HUES6 (cell line): Measurements from ENCODE around the gene POMP.

Source experiments
- H3K27ac ChIP-seq: 2 replicates; pipeline ENCODE4 v1.7.0; 2013; ENCODE audit warnings: low read depth, mild to moderate bottlenecking, low read length, inconsistent platforms
- H3K27me3 ChIP-seq: 2 replicates; pipeline ENCODE4 v1.6.1; 2013; ENCODE audit warnings: low read length; ENCODE audit not compliant: control insufficient read depth, insufficient read depth
- H3K36me3 ChIP-seq: 2 replicates; pipeline ENCODE4 v1.6.1; 2013; ENCODE audit warnings: low read length; ENCODE audit not compliant: control insufficient read depth, insufficient read depth
- H3K4me1 ChIP-seq: 2 replicates; pipeline ENCODE4 v1.6.1; 2013; ENCODE audit warnings: low read length; ENCODE audit not compliant: control insufficient read depth, insufficient read depth
- H3K4me3 ChIP-seq: 2 replicates; pipeline ENCODE4 v1.5.1; 2013; ENCODE audit warnings: low read depth, low read length
- H3K9ac ChIP-seq: one replicate; pipeline ENCODE4 v1.6.1; 2013; ENCODE audit warnings: mild to moderate bottlenecking, low read length
- H3K9me3 ChIP-seq: 2 replicates; pipeline ENCODE4 v1.6.1; 2013; ENCODE audit warnings: low read depth, low read length; ENCODE audit not compliant: control insufficient read depth, insufficient read depth

POMP gene

DNA sequence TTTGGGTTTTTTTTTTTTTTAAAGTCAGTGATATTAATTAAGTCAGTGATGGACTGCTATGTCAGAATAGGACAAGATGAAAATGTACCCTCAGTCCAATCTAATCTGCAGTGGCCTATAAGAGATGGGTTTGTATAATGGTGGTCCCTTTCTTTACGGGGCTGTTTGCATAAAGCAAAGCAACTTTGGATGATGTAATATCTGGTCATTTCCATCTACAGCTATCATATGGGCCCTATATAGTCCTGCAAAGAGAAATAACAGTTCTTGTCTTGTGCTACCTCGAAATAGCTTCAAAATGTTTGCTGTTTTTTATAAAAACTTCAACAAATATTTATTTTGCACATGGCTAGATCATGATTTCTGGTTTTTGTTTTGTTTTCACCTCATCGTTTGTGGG lies 20.2 kb upstream of the POMP start:
- Histone ChIP-seq H3K4me1 (peaks cover 9% of the 10 kb centered on the region), H3K4me3 (no peak overlapping the region), H3K36me3 (no peaks in the 10 kb centered on the region), H3K9me3 (no peaks in the 10 kb centered on the region), H3K27ac (no peak overlapping the region), H3K9ac (no peak overlapping the region), H3K27me3 (no peaks in the 10 kb centered on the region)

DNA sequence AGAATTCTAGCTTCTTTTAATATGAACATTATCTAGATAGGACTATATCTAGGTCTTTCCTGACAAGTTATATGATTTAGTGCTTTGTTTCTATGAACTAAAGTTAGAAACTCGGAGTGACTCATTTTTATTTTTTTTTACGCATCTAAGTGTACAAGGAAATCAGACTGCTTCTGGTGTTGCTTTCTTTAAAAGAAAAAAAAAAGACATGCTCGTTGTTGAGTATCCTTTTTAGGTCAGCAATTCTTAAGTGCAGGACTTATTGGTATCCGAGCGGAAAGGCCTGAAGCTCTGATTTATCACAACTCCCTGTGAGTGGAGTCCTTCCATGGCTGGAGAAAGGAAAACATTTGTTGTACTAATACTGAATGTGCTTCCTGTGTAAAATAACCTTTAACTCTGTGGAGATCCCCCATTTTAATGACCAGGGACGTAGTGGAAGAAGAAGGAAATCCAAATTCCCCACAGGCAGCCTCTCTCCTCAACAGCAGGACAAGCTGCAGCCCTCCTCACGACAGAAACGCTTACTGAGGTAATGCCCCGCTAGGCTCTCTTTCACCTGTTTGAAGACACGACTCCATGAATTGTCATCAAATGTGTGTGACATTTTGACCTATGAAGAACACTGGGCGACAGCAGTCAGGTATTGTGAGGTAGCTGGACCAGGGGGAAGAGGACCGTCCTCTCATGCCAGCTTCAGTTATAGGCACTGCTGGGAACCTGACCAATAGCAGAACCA lies 17.9 kb upstream of the POMP start:
- no peak overlapping the region for H3K27ac ChIP-seq
- H3K9ac ChIP-seq: no peak overlapping the region
- H3K4me3 ChIP-seq: no peak overlapping the region
- peaks cover 9% of the 10 kb centered on the region for H3K4me1 ChIP-seq
- H3K36me3 ChIP-seq: no peaks in the 10 kb centered on the region
- H3K9me3 ChIP-seq: no peaks in the 10 kb centered on the region
- H3K27me3 ChIP-seq: no peaks in the 10 kb centered on the region

DNA sequence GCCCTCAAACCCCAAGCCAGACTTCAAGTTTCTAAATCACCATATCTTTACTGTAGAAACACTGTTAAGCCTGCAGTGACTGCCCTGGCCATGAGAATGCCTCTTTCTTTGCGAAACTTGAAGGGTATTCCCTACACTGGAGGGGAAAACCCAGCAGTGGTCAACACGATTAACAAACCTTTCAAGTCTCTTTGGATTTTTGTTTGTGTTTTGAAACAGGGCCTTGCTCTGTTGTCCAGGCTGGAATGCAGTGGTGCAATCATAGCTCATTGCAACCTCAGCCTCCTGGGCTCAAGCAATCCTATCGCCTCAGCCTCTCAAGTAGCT lies 17.4 kb upstream of the POMP start:
- H3K9me3 ChIP-seq: no peaks in the 10 kb centered on the region
- H3K36me3 ChIP-seq: no peaks in the 10 kb centered on the region
- peaks cover 9% of the 10 kb centered on the region for H3K4me1 ChIP-seq
- no peak overlapping the region for H3K4me3 ChIP-seq
- H3K27me3 ChIP-seq: no peaks in the 10 kb centered on the region
- H3K9ac ChIP-seq: no peak overlapping the region
- no peak overlapping the region for H3K27ac ChIP-seq

DNA sequence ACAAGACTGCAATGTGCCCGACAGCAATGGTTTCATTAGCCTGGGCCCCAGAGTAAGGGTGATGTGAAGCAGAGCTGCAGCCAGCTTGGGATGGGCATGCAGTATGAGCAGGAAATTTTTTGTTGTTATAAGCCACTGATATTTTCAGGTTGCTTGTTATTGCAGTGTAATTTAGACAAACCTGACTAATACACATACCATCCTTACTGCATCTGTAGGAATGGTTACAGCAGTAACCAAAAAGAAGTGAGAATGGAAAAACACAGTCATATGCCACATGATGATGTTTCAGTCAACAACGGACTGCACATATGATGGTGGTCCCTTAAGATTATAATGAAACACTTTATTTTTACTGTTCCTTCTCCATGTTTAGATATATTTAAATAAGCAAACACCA lies 8.6 kb upstream of the POMP start:
- no peak overlapping the region for H3K27ac ChIP-seq
- H3K4me3 ChIP-seq: no peak overlapping the region
- H3K36me3 ChIP-seq: no peaks in the 10 kb centered on the region
- H3K27me3 ChIP-seq: no peaks in the 10 kb centered on the region
- no peaks in the 10 kb centered on the region for H3K4me1 ChIP-seq
- no peak overlapping the region for H3K9ac ChIP-seq
- no peaks in the 10 kb centered on the region for H3K9me3 ChIP-seq

DNA sequence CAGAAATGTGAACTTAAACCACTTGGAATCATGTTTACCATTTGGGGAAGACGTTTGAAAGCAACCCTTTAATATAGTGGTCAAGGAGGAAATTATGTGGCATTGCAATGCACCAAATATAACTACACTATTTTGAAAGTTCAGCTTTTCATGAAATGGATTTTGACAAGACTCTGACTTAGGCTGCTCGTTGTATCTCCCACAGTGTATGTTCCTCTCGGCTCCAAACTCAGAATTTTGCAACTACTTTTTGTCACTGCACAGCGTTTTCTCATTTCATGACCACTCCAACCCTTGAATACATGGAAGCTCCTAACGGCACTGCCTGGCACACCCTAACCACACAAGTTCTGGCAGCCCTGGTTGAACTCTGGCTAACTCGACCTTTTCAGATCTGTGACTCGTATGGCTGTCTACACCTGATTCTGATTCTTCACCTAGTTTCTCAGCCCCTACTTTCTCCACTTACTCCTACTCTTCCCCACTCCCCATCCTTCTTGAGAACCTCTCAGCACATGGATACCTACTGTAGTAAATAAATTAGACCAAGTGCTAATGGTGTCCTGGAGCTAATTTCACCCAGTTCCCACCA lies 7.0 kb upstream of the POMP start:
- H3K27me3 ChIP-seq: no peaks in the 10 kb centered on the region
- 0 out of 2 replicates have a peak, but pooled peaks cover 5% of the 10 kb centered on the region for H3K4me1 ChIP-seq

DNA sequence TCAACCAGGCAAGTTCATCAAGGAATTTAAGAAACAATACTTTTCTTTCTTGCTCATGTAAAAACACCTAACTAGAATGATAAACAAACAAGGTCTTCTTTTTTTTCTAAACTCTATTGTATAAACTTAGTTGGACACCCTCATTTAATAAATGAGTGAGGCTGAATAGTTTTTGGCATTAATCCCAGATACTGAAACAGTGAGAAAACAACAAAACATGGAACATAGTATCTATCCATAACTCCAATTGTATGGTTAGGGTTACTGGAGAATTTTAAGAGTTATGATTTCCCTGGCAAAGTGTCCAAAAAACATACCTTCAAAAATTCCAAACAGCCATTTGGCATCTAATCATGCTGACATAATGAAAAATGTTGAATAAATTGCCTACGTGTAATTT lies 5.8 kb upstream of the POMP start:
- no peaks in the 10 kb centered on the region for H3K36me3 ChIP-seq
- H3K27me3 ChIP-seq: no peaks in the 10 kb centered on the region
- no peak overlapping the region for H3K4me3 ChIP-seq
- H3K9me3 ChIP-seq: no peaks in the 10 kb centered on the region
- H3K27ac ChIP-seq: no peak overlapping the region
- no peak overlapping the region for H3K9ac ChIP-seq
- peaks cover 11% of the 10 kb centered on the region; the same call in 1 of the 2 replicates for H3K4me1 ChIP-seq

More for the DNA sequence above, 7.0 kb upstream of the POMP start:
- Histone ChIP-seq H3K9me3 (no peaks in the 10 kb centered on the region), H3K9ac (no peak overlapping the region), H3K4me3 (no peak overlapping the region), H3K36me3 (no peaks in the 10 kb centered on the region), H3K27ac (no peak overlapping the region)

DNA sequence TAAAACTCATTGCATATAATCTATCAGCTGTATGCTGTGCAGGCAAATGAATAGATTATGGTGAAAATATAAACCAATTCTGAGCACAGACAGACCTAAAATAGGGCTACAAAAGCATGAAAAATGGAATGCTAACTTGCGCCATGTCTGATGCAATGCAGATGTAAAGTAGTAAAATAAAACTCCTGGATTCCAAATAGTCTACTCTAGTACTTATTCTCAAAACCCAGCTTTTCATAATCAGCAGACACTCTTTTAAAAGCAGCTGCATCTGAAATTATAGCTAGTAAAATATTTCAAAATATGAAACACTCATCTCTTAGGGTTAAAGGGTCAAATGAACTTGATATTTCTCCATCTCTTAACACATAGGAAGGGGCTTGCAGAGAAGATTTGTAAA lies 4.7 kb upstream of the POMP start:
- Histone ChIP-seq H3K36me3 (peaks cover 1% of the 10 kb centered on the region; the same call in 1 of the 2 replicates), H3K27me3 (no peaks in the 10 kb centered on the region), H3K9me3 (no peaks in the 10 kb centered on the region), H3K9ac (no peak overlapping the region), H3K4me3 (no peak overlapping the region), H3K4me1 (peaks cover 11% of the 10 kb centered on the region; the same call in 1 of the 2 replicates), H3K27ac (no peak overlapping the region)

DNA sequence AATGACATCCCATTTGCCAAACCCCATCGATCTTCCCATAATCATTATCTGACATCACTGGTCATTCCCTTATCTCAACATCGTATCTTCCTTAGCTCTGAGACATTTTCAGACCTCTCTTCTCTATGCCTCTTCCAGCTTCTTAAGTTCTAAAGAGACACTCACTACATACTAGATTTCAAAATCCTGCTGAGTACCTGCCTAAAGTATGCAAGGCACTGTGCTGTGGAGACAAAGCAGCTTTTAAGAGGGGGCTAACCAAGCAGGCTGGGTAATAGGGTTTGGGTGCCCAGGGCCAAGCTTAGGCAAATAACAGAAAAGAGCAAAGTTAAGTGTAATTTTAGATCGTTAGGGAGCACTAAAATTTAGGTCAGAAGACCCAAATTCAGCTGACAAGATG lies 3.4 kb upstream of the POMP start:
- Histone ChIP-seq H3K27me3 (no peaks in the 10 kb centered on the region), H3K9ac (no peak overlapping the region), H3K4me3 (no peak overlapping the region), H3K36me3 (peaks cover 6% of the 10 kb centered on the region; the same call in 1 of the 2 replicates), H3K4me1 (peaks cover 11% of the 10 kb centered on the region; the same call in 1 of the 2 replicates), H3K27ac (no peak overlapping the region), H3K9me3 (no peaks in the 10 kb centered on the region)

DNA sequence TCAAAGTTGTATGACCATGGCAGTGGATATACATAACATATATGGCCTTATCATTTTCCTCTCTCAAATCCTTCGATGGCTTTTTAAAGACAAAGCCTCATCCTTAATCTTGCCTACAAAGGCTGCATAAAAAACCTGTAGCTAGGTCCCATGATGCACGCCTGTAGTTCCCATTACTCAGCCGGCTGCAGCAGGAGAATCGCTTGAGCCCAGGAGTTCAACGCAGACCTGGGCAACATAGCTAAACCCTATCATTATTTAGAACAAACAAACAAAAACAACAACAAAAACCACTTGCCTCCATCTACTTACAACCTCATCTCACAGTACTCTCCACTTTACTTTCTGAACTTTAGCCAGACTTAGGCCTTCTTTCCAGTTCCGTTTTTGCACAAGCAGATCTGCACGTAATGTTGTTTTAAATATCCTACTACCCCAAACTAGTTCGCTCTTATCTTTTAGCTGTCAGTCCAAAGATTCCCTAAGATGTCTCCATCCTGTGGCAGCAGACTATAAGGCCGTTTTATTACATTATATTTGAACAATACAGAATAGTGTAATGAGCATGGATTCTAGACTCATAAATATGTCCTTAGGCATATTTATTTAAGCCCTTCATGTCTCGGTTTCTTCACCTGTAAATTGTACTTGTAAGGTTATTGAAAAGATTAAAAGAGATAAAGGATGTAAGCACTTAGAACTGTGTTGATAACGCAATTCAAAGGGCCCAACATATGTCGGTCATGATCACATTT lies 969 bp upstream of the POMP start:
- H3K4me1 ChIP-seq: peaks cover 11% of the 10 kb centered on the region; the same call in 1 of the 2 replicates
- no peaks in the 10 kb centered on the region for H3K9me3 ChIP-seq
- H3K36me3 ChIP-seq: peaks cover 29% of the 10 kb centered on the region
- peak overlapping the region; percentile 99 for H3K4me3 ChIP-seq
- H3K27me3 ChIP-seq: no peaks in the 10 kb centered on the region
- H3K27ac ChIP-seq: peak overlapping the region; percentile 85; the same call in 1 of the 2 replicates
- H3K9ac ChIP-seq: peak overlapping the region; percentile 93

DNA sequence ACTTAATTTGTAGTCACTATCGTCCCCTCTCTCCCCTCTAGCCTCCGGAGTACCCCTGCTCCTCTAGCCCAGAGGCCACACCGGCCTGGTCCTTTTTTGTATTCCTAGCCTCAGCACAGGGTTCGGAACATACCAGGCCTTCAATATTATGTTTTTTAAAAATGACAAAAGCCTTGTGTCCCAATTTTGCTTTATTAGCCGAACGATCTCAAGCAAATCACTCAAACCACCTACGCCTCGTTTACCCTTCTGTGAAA lies 463 bp upstream of the POMP start:
- Histone ChIP-seq H3K27me3 (no peaks in the 10 kb centered on the region), H3K4me1 (peaks cover 11% of the 10 kb centered on the region; the same call in 1 of the 2 replicates), H3K27ac (peak overlapping the region; percentile 85), H3K4me3 (peak overlapping the region; percentile 99), H3K36me3 (peaks cover 34% of the 10 kb centered on the region), H3K9ac (peak overlapping the region; percentile 93), H3K9me3 (no peaks in the 10 kb centered on the region)

DNA sequence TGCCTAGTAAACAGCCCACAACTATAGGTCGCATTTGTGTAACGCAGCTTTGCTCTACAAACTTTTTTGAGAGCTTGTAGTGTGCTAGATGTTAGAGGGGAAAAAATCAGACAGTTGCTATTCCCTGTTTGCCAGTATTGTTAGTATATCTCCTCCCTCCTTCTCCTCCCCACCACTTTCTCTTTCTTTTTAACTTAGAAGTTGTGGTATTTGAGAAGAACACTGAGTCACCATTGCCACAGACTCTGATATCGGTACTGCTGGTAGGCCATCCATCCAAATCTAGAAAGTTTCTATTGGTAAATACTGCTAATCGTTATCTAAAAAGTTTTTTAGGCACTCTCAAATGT lies 666 bp downstream of the POMP start:
- no peaks in the 10 kb centered on the region for H3K27me3 ChIP-seq
- H3K27ac ChIP-seq: peak overlapping the region; percentile 85; the same call in 1 of the 2 replicates
- no peaks in the 10 kb centered on the region for H3K9me3 ChIP-seq
- H3K4me1 ChIP-seq: peaks cover 11% of the 10 kb centered on the region; the same call in 1 of the 2 replicates
- peak overlapping the region; percentile 99 for H3K4me3 ChIP-seq
- H3K9ac ChIP-seq: peak overlapping the region; percentile 93
- H3K36me3 ChIP-seq: peaks cover 46% of the 10 kb centered on the region
